ENCODE measurements around the gene APLP1.

APLP1 gene

DNA sequence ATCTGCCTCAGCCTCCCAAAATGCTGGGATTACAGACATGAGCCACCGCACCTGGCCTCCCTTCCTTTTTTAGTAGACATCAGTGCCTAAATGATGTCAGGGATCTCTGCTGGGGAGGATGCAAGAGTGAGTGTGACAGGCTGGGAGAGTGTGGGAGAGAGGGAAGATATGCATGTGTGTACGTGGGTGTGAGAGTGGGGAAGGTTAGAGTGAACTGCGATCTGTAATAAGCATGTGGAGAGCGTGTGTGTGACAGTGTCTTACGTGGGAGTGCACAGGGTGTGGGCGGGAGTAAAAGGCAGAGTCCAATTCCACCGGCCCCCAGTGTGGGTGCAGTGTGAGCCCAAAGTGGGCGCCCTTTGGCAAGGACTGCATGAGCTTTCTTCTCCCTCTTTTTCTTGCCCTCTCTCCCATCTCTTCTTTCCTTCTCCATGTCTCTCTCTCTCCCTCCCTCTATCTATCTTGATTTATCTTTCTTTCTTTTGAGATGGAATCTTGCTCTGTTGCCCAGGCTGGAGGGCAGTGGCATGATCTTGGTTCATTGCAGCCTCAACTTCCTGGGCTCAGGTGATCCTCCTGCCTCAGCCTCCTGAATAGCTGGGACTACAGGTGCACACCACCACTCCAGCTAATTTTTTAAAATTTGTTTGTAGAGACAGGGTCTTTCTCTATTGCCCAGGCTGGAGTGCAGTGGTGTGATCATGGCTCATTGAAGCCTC, 15.2 kb upstream of the APLP1 start:
- DNase-seq, result no peak

DNA sequence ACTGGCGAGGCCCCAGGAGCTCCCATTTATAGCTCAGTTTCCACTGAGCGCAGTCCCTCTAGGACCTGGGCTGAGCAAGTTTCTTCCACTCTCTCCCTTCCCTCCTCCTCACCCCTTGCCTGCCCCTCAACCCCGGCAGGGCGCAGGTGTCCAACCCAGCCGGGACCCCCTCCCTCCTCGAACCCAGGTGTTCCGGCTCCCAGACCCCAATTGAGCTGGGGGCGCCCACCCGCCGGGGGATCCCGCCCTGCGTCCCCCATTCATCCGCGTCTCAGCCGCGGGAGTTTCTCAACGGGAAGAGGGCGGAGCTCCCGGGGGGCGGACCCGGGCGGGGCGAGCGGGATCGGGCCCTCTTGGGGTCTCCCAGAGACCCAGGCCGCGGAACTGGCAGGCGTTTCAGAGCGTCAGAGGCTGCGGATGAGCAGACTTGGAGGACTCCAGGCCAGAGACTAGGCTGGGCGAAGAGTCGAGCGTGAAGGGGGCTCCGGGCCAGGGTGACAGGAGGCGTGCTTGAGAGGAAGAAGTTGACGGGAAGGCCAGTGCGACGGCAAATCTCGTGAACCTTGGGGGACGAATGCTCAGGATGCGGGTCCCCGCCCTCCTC, 11.7 kb upstream of the APLP1 start, which contains the start of gene KIRREL2:
TSS of gene KIRREL2 (plus strand) at position 366 of the 604 bp plus-strand sequence. CDS start at position 575, 209 bp downstream.
- no peak for DNase-seq

DNA sequence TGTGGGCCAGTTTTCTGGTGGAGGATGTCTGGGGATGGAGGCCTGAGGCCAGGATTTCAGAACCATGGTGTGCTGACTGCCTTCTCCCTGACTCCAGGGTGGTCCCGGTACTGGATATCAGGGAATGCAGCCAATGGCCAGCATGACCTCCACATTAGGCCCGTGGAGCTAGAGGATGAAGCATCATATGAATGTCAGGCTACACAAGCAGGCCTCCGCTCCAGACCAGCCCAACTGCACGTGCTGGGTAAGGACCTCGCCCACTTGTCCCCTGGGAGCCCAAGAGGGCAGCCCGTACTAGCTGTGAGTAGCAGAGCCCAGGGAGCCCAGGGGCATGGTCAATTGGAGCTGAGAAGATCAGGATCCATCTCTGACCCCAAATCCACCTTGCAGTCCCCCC, 10.1 kb upstream of the APLP1 start:
- DNase-seq, result no peak

DNA sequence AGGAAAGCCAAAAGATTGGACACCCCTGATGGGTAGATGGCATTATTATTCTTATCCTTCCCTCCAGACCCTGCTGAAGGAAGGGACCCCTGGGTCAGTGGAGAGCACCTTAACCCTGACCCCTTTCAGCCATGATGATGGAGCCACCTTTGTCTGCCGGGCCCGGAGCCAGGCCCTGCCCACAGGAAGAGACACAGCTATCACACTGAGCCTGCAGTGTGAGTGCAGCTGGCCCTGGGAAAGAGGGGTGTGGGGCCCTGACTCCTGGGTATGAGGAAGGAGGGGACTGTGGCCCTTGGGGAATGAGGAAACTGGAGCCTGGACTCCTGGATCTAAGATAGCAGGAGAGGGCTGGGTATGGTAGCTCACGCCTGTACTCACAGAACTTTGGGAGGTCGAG, 9.0 kb upstream of the APLP1 start:
- DNase-seq, result no peak

- DNase-seq, result no peak
Measured at GRCh38 chr19:35860436-35860817, 7.9 kb upstream of the APLP1 start.

- DNase-seq, result no peak
Measured at GRCh38 chr19:35860818-35861639, 7.3 kb upstream of the APLP1 start.

DNA sequence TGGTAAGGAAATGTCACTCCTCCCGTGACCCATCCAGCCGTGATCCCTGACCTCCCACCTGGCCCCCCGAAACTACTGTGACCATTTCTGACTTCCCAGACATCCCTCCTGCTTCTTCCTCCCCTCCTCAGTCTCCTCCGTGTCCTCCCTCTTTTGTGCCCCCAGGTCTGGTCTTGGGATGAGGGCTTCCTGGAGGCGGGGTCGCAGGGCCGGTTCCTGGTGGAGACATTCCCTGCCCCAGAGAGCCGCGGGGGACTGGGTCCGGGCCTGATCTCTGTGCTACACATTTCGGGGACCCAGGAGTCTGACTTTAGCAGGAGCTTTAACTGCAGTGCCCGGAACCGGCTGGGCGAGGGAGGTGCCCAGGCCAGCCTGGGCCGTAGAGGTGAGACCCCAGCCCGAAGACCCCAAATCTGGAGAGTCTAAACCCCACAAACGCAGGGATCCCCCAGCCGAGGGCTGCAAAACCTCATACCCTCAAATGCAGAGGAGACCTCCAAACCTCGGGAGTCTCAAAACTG, 6.7 kb upstream of the APLP1 start:
- no peak for DNase-seq

- DNase-seq, result no peak
Measured at GRCh38 chr19:35862528-35862927, 5.8 kb upstream of the APLP1 start.

DNA sequence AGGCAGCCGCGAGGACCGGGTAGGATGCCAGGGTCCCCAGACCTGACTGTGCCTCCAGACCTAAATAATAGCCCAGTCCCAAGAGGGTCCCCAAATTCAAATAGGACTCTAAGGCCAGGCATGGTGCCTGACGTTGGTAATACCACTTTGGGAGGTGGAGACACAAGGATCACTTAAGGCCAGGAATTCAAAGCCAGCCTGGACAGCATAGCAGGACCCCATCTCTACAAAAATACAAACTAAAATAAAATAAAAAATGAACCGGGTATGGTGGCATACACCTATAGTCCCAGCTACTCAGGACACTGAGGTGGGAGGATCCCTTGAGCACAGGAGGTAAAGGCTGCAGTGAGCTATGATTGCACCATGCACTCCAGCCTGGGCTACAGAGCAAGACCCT, 5.4 kb upstream of the APLP1 start:
- no peak for DNase-seq

DNA sequence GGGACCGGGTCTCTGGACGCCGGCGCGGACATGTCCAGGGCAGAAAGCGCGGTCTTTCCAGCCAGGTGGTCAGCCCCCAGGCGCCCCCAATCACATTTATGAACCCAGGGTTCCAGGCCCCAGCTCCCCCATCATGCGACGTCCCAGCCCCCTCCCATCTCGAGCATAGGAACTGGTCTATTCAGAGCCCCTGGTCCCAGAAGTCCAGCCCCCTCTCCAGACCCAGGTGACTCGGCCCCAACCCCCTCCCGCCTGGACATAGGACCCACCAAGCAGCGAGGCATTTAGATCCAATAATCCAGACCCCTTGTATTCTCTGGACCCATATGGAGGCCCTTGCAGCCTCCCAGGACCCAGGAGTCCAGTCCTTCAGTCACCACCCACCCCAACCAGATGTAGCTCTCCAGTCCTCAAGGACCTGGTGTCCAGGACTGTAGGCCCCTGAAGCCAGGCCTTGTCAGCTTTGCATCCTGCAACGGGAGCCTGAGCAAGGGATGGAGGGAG, 501 bp downstream of the APLP1 start:
- no peak for DNase-seq

DNA sequence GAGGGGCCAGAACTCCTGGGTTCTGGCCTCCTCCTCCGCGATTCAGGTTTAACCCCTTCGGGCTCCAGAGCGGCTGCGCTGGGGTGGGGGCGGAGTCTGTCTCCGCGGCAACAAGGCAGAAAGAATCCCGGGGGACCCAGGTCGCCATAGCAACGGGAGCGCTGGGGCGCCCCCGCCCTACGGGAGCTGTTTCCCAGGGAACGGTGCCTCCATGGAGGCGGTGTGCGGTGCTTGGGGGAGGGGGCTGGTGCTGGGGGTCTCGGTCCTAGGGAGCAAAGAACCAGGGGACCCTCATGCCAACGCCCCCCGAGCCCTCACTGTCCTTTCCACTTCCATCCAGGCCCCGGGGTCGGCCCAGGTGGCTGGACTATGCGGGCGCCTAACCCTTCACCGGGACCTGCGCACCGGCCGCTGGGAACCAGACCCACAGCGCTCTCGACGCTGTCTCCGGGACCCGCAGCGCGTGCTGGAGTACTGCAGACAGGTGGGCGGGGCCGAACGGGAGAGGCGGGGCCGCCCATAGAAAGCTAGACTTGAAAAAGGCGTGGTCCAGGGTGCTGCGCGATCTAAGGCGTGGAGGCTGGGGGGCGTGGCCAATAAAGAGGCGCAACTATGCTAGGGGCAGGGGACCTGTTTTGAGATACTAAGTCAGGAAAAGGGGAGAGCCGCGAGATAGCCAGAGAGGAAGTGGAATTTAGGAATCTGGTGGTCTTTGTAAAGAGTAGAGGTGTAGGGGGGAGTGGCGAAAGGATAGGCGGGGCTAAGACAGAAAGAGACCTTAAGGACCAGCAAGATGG, 1.2 kb downstream of the APLP1 start:
- DNase-seq, result peak; percentile 81

DNA sequence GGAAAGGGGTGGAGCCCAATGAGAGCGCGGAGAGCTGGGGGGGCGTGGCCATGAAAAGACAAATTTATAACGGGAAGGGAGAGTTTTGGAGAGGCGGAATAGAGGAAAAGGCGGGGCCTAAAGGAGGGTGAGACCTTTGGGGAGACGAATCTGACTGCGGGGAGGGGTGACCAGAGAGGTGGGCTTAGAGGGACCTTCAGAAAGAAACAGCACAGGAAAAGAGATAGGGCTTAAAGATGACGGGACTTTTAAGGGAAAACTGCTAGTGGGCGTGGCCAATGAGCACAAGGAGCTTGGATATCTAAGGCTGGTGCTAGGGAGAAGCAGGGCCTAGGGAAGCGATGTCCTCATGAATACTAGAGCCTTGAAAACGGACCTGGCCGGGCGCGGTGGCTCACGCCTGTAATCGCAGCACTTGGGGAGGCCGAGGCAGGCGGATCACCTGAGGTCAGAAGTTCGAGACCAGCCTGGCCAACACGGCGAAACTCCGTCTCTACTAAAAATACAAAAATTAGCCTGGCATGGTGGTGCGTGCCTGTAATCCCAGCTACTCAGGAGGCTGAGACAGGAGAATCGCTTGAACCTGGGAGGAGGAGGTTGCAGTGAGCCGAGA, 1.9 kb downstream of the APLP1 start:
- DNase-seq, result peak; percentile 57

GRCh38 chr19:35870798-35871197, 2.4 kb downstream of the APLP1 start:
- no peak for DNase-seq

DNA sequence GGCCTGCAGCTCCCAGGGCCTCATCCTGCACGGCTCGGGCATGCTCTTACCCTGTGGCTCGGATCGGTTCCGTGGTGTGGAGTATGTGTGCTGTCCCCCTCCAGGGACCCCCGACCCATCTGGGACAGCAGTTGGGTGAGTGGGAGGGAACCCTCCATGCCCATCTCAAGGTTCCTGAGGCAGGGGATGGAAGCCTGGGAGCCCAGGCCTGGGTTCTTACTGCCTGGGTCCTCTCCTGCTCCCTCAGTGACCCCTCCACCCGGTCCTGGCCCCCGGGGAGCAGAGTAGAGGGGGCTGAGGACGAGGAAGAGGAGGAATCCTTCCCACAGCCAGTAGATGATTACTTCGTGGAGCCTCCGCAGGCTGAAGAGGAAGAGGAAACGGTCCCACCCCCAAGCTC, 3.2 kb downstream of the APLP1 start:
- DNase-seq, result no peak

GRCh38 chr19:35872180-35872579, 3.8 kb downstream of the APLP1 start:
- no peak for DNase-seq

DNA sequence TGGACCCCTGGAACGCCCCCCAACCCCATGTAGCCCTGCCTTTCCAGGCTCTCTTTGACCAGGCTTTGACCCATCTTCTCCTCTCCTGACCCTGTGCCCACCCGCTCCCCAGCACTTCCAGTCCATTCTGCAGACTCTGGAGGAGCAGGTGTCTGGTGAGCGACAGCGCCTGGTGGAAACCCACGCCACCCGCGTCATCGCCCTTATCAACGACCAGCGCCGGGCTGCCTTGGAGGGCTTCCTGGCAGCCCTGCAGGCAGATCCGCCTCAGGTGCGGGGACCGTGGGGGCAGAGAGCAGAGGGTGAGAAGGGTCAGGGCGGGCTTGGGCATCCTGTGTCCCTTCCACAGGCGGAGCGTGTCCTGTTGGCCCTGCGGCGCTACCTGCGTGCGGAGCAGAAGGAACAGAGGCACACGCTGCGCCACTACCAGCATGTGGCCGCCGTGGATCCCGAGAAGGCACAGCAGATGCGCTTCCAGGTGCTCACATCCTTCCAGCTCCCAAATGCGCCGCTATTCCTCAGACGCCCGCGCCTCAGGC, 6.1 kb downstream of the APLP1 start:
- DNase-seq, result no peak

GRCh38 chr19:35879068-35879467, 10.7 kb downstream of the APLP1 start:
- no peak for DNase-seq

- DNase-seq, result peak; percentile 97
Measured at GRCh38 chr19:35879770-35880317, 11.5 kb downstream of the APLP1 start.

DNA sequence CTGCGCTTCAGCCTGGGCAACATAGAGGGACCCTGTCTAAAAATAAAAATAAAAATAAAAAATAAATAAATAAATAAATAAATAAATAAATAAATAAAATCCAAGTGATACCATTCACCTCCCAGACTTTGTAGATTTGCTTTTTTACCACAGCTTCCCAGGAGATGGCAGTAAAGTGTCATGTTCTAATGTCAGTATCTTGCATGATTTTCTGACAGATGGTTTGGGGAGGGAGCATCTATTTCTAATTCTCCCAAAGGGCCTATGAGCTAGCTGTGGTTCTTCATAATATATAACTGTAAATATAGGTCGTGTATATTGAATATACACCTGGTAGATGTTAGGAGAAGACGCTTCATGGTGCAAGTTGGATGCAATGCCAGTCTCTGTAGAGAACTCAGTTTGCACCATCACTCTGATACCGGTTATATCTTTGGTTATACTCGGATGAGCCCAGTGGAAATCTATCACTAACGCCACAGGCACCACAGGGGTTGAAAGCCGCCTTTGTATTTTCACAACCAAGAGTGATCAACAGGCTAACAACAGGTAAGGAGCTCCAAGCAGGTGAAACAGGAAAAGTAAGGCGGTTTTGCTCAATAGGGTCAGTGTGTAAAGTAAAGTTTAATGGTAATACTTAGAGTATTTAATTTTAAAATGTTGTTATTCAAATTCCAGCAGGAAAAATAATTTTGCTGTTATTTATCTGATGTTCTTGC, 13.9 kb downstream of the APLP1 start:
- peak; percentile 75 for DNase-seq

DNA sequence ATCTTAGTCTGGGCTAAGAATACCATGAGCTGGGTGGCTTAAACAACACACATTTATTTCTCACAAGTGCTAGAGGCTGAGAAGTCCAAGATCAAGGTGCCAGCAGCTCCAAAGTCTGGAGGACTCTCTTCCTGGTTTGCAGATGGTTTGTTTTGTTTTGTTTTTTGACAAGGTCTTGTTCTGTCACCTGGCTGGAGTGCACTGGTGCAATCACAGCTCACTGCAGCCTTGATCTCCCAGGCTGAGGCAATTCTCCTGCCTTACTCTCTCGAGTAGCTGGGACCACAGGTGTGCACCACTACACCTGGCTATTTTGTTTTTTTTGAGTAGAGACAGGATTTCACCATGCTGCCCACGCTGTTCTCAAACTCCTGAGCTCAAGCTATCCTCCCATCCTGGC, 15.5 kb downstream of the APLP1 start:
- DNase-seq, result no peak

DNA sequence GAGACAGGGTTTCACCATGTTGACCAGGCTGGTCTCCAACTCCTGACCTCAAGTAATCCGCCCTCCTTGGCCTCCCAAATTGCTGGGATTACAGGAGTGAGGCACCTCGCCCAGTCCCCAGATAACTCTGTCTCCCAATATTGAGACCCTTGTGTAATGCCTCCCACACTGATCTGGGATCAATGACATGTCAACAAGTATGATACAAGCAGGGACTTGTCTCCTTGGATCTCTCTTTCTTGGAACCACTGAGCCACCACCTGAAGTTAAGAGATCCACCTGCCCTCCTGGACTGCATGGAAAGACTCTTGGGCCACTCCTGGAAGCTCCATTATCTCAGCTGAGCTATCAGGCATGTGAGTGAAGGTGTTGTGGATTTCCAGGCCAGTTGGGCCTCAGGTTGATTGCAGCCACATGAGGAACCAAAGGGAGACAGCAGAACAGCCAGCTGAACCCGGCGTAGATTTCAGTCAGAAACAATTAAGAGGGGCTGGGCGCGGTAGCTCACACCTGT, 16.9 kb downstream of the APLP1 start:
- DNase-seq, result no peak
